Upper lobe of right lung (tissue), 1 donor: Measurements from ENCODE around the gene LRRC74A. TPM values are rescaled to one million over a fixed set of nuclear protein-coding genes. Genes with fewer than 3 reads are reported as not detected.

Experiments used
- ATAC-seq: fragments of 200-7000 bp; cut with Tn5 transposase; one replicate; pipeline ENCODE4 v1.9.1; 2020; ENCODE audit warnings: mild to moderate bottlenecking, moderate library complexity
- DNase-seq: peaks from one replicate; pipeline ENCODE4 v3.0.0-alpha.2; 2020
- H3K27ac ChIP-seq: fragments of 200-600 bp; one replicate; pipeline ENCODE4 v1.8.0; 2022
- H3K27me3 ChIP-seq: fragments of 200-600 bp; one replicate; pipeline ENCODE4 v1.8.0; 2022; ENCODE audit warnings: mild to moderate bottlenecking
- H3K36me3 ChIP-seq: fragments of 200-600 bp; one replicate; pipeline ENCODE4 v1.8.0; 2022
- H3K4me1 ChIP-seq: fragments of 200-600 bp; one replicate; pipeline ENCODE4 v1.8.0; 2022
- H3K4me3 ChIP-seq: fragments of 200-600 bp; one replicate; pipeline ENCODE4 v1.8.0; 2022; ENCODE audit warnings: mild to moderate bottlenecking
- H3K9me3 ChIP-seq: fragments of 200-600 bp; one replicate; pipeline ENCODE4 v1.8.0; 2022
- intact Hi-C: fragments of 100-400 bp; cut with DNase I; formaldehyde crosslinking; loops from one replicate; pipeline ENCODE4 v1.11.0; 2022
- total RNA-seq: library from RNA; stranded (reverse); fragmentation: NEBNext Ultra II Directional; extraction: Animal tissue kit (Norgen Biotek cat#: 25700); gene quantifications from one replicate; pipeline ENCODE4 v1.2.1, GENCODE V29; 2021
- TF ChIP-seq, protein P1 (sequence below): fragments of 200-600 bp; IDR thresholded peaks from one replicate; pipeline ENCODE4 v1.8.0; 2022; ENCODE audit warnings: antibody characterized with exemption
- donor health status: DM: no; HTN: yes; CAD: no; lungs with severe emphysema.

LRRC74A gene
- total RNA-seq, 1 donor from 2014 or later: not detected

GRCh38 chr14:76917158-76917596 is 91.0 kb downstream of the LRRC74A start:
- intact Hi-C loops: loop anchor here (10.0 kb wide), 1 partner anchor 108 kb away; the partner anchor contains the start of gene IRF2BPL
- no peak for ATAC-seq

GRCh38 chr14:76917745-76918255 is 91.6 kb downstream of the LRRC74A start:
- ATAC-seq: peak; percentile 1
- intact Hi-C loops: loop anchor here (10.0 kb wide), 1 partner anchor 107 kb away; the partner anchor contains the start of gene IRF2BPL
- Histone ChIP-seq H3K27ac (peak overlapping the region; percentile 88), H3K27me3 (no peaks in the 10 kb centered on the region), H3K4me1 (peaks cover 51% of the 10 kb centered on the region), H3K4me3 (no peak overlapping the region), H3K9me3 (no peaks in the 10 kb centered on the region), H3K36me3 (no peaks in the 10 kb centered on the region)
- TF ChIP-seq, protein P1, sequence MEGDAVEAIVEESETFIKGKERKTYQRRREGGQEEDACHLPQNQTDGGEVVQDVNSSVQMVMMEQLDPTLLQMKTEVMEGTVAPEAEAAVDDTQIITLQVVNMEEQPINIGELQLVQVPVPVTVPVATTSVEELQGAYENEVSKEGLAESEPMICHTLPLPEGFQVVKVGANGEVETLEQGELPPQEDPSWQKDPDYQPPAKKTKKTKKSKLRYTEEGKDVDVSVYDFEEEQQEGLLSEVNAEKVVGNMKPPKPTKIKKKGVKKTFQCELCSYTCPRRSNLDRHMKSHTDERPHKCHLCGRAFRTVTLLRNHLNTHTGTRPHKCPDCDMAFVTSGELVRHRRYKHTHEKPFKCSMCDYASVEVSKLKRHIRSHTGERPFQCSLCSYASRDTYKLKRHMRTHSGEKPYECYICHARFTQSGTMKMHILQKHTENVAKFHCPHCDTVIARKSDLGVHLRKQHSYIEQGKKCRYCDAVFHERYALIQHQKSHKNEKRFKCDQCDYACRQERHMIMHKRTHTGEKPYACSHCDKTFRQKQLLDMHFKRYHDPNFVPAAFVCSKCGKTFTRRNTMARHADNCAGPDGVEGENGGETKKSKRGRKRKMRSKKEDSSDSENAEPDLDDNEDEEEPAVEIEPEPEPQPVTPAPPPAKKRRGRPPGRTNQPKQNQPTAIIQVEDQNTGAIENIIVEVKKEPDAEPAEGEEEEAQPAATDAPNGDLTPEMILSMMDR: no peak
- DNase-seq: peak; percentile 79

More at GRCh38 chr14:76917158-76917596, 91.0 kb downstream of the LRRC74A start:
- Histone ChIP-seq H3K4me1 (peaks cover 51% of the 10 kb centered on the region), H3K27me3 (no peaks in the 10 kb centered on the region), H3K36me3 (no peaks in the 10 kb centered on the region), H3K4me3 (no peak overlapping the region), H3K9me3 (no peaks in the 10 kb centered on the region), H3K27ac (peak overlapping the region; percentile 88)
- TF ChIP-seq, protein P1: peak; percentile 54
- no peak for DNase-seq

DNA sequence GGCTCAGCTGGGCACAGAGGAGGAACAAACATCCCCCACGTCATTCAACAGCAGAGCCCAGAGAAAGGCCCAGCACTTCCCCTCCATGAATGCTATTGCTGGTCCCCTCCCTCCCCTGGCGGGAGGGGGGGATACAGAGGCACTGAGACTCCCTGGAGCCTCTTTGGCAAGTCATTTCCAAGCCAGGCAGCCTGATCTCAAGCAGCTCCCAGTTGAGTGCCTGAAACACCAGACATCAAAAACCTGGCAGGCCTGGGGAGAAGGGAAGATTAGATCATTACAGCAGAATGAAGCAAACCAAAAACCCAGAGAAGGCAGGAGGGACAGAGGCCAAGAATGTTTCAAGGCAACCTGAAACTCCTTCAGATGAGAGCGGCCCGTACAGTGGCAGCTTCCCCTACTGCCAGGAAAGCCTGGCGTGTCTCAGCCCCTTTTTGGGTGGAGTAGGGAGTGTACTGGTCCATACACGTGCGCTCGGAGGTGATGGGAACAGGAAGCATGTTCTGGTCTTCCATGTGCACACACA is 92.1 kb downstream of the LRRC74A start:
- Histone ChIP-seq H3K36me3 (no peaks in the 10 kb centered on the region), H3K27ac (peak overlapping the region; percentile 88), H3K27me3 (no peaks in the 10 kb centered on the region), H3K9me3 (no peaks in the 10 kb centered on the region), H3K4me1 (peaks cover 47% of the 10 kb centered on the region), H3K4me3 (no peak overlapping the region)
- DNase-seq: peak; percentile 76
- ATAC-seq: peak; percentile 55
- TF ChIP-seq, protein P1: no peak
- intact Hi-C loops: loop anchor here (10.0 kb wide), 1 partner anchor 106 kb away; the partner anchor contains the start of gene IRF2BPL

- peaks cover 41% of the 10 kb centered on the region for H3K4me1 ChIP-seq
- peak; percentile 96 for DNase-seq
- intact Hi-C loops: loop anchor here (10.0 kb wide), 1 partner anchor 106 kb away; the partner anchor contains the start of gene IRF2BPL
- no peaks in the 10 kb centered on the region for H3K9me3 ChIP-seq
- peak overlapping the region; percentile 88 for H3K27ac ChIP-seq
- H3K4me3 ChIP-seq: no peak overlapping the region
- TF ChIP-seq, protein P1: peak; percentile 20
- H3K27me3 ChIP-seq: no peaks in the 10 kb centered on the region
- peak; percentile 90 for ATAC-seq
- H3K36me3 ChIP-seq: no peaks in the 10 kb centered on the region
Observed at GRCh38 chr14:76918782-76919394, 92.7 kb downstream of the LRRC74A start.

Other genes with a start within 250 kb of the LRRC74A start
- 37.1 TPM for gene VASH1, start 64.9 kb upstream of the LRRC74A start, total RNA-seq
- gene ANGEL1, start 13.5 kb upstream of the LRRC74A start, total RNA-seq: 24.1 TPM
- gene IRF2BPL, start 202.3 kb downstream of the LRRC74A start, total RNA-seq: 50.6 TPM